Left lung (tissue), 10 donors: ENCODE measurements around the gene TOM1. TPM values are rescaled to one million over a fixed set of nuclear protein-coding genes. Genes with fewer than 3 reads are reported as not detected.

ENCODE experiments used
- ATAC-seq: fragments of 200-7000 bp; cut with Tn5 transposase; one replicate; pipeline ENCODE4 v1.9.1; 2020; ENCODE audit warnings: moderate library complexity
- DNase-seq, 4 donors: peaks; one replicate each; pipeline ENCODE4 v3.0.0-alpha.2; 2013 to 2020
- H3K27ac ChIP-seq, 2 donors: fragments of 200-600 bp; sonication (generic) in 1 of 2; one replicate each; pipeline versions ENCODE4 v1.5.0 to v1.8.0; 2020 to 2021
- H3K27me3 ChIP-seq, 2 donors: fragments of 200-600 bp; sonication (generic) in 1 of 2; one replicate each; pipeline versions ENCODE4 v1.5.0 to v1.8.0; 2020 to 2021
- H3K36me3 ChIP-seq, 2 donors: fragments of 200-600 bp; sonication (generic) in 1 of 2; one replicate each; pipeline versions ENCODE4 v1.5.0 to v1.8.0; 2020 to 2021
- H3K4me1 ChIP-seq, 2 donors: fragments of 200-600 bp; one replicate each; pipeline ENCODE4 v1.8.0; 2021
- H3K4me3 ChIP-seq, 2 donors: fragments of 200-600 bp; sonication (generic) in 1 of 2; one replicate each; pipeline versions ENCODE4 v1.5.0 to v1.8.0; 2020 to 2021; ENCODE audit warnings: mild to moderate bottlenecking in 1 of 2
- H3K9me3 ChIP-seq, 2 donors: fragments of 200-600 bp; sonication (generic) in 1 of 2; one replicate each; pipeline versions ENCODE4 v1.5.0 to v1.8.0; 2020 to 2021
- CTCF ChIP-seq, 2 donors: fragments of 200-600 bp; sonication (generic) in 1 of 2; IDR thresholded peaks; one replicate each; pipeline versions ENCODE4 v1.5.0 to v1.8.0; 2021; ENCODE audit warnings: antibody characterized with exemption in 2 of 2
- intact Hi-C, 2 donors: fragments of 100-400 bp; cut with DNase I; formaldehyde crosslinking; loops; one replicate each; pipeline versions ENCODE4 v1.11.2 to v1.14.2; 2022
- polyA plus RNA-seq, 6 donors: library from polyadenylated mRNA; unstranded; fragments of 120-200 nt; gene quantifications; one replicate each; pipeline ENCODE4 v1.2.1, GENCODE V29; 2013; ENCODE audit not compliant: insufficient read length in 6 of 6
- total RNA-seq, 2 donors: library from RNA; stranded (reverse); fragmentation: NEBNext Ultra II Directional; extraction: Animal tissue kit (Norgen Biotek cat#: 25700); gene quantifications; one replicate each; pipeline ENCODE4 v1.2.1, GENCODE V29; 2021
- donor health status: DM: no; HTN: yes; CAD: no.
- donor health status: DM: no; HTN: no; CAD: no.

The TOM1 gene
- total and polyA plus RNA-seq, 8 donors = 28.9 to 81.3 (median 32.8) TPM

- intact Hi-C loops = no loop called here
- Histone ChIP-seq H3K27me3 (no peaks in the 10 kb centered on the region), H3K4me1 (peaks cover 4 to 19% of the 10 kb centered on the region in 2 donors), H3K9me3 (no peaks in the 10 kb centered on the region), H3K36me3 (peaks cover 0 to 7% of the 10 kb centered on the region in 2 donors), H3K27ac (peak within 1 kb of the TSS; percentile 85 to 94), H3K4me3 (peak within 1 kb of the TSS; percentile 77 to 83)
- no peak for TF ChIP-seq CTCF (IDR thresholded peaks at IDR 0.05)
- peak; percentile 87 to 98 (median 92) for DNase-seq
- ATAC-seq = peak; percentile 98
Measured at GRCh38 chr22:35257321-35258190, 42.1 kb upstream of the TOM1 start, which contains the start of gene HMGXB4. Gene HMGXB4 (plus strand): TSS chr22:35257493. CDS start chr22:35262391, 4,898 bp downstream.

GRCh38 chr22:35258191-35258988, 41.3 kb upstream of the TOM1 start:
- H3K36me3 ChIP-seq = peaks cover 0 to 16% of the 10 kb centered on the region in 2 donors
- no peaks in the 10 kb centered on the region for H3K9me3 ChIP-seq
- H3K4me3 ChIP-seq = peak overlapping the region; percentile 77 to 83
- ATAC-seq (peak; percentile 4), DNase-seq (peak in 2 of 4 donors; percentile 1 to 14)
- no peak for TF ChIP-seq CTCF (IDR thresholded peaks at IDR 0.05)
- intact Hi-C loops = no loop called here
- H3K27me3 ChIP-seq = no peaks in the 10 kb centered on the region
- H3K4me1 ChIP-seq = peaks cover 4 to 19% of the 10 kb centered on the region in 2 donors
- H3K27ac ChIP-seq = peak overlapping the region; percentile 85 to 94

GRCh38 chr22:35264986-35265385, 34.7 kb upstream of the TOM1 start:
- TF ChIP-seq CTCF (IDR thresholded peaks at IDR 0.05) = no peak
- H3K4me3 ChIP-seq = no peak overlapping the region
- no peaks in the 10 kb centered on the region for H3K27me3 ChIP-seq
- H3K9me3 ChIP-seq = no peaks in the 10 kb centered on the region
- H3K27ac ChIP-seq = no peak overlapping the region
- intact Hi-C loops = no loop called here
- DNase-seq (no peak), ATAC-seq (no peak)
- H3K4me1 ChIP-seq = no peaks in the 10 kb centered on the region
- H3K36me3 ChIP-seq = peaks cover 0 to 82% of the 10 kb centered on the region in 2 donors

GRCh38 chr22:35266277-35266676, 33.4 kb upstream of the TOM1 start:
- intact Hi-C loops = no loop called here
- no peak for ATAC-seq

More at GRCh38 chr22:35266277-35266676, 33.4 kb upstream of the TOM1 start:
- DNase-seq = no peak
- no peaks in the 10 kb centered on the region for H3K4me1 ChIP-seq
- TF ChIP-seq CTCF (IDR thresholded peaks at IDR 0.05) = no peak
- peaks cover 0 to 94% of the 10 kb centered on the region in 2 donors for H3K36me3 ChIP-seq
- H3K4me3 ChIP-seq = no peak overlapping the region
- H3K27ac ChIP-seq = no peak overlapping the region
- no peaks in the 10 kb centered on the region for H3K27me3 ChIP-seq
- H3K9me3 ChIP-seq = no peaks in the 10 kb centered on the region
